Measurements from ENCODE around the gene PNKD.

DNA sequence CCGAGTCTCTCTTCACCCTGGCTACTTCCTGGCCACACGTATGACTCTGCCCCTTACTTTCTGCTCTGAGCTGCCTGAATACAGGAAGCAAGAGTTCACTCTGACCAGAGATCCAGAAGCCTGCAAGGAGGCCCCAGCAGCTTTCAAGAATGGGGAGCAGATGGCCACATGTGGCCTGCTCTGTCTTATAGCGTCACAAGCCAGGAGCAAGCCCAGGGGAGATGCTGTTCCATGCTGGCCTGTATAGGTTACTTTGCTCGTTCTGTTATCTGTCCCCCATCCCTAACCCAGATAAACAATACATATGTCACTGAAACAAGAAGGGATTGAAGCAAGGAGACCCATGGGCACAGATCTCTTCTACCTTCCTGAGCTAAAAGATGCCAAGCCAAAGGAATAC, 4.3 kb downstream of the PNKD start:
- TF ChIP-seq ZBTB33 (IDR thresholded peaks at IDR 0.05) (no peak), POLR2AphosphoS5 (IDR thresholded peaks at IDR 0.05; ENCODE audit: low read length) (no peak), CTCF (IDR thresholded peaks at IDR 0.05 in 2 of 3, conservative IDR thresholded peaks at IDR 0.05 in 1 of 3; ENCODE audit: control insufficient read depth in 2 of 3, extremely low read depth in 1 of 3, insufficient read depth in 1 of 3, low read depth in 3 of 3, low read length in 3 of 3) (no peak), RELB (IDR thresholded peaks at IDR 0.05; ENCODE audit: low read depth) (no peak), WRNIP1 (IDR thresholded peaks at IDR 0.05; ENCODE audit: borderline replicate concordance, low read depth, low read length) (no peak), PAX5 (IDR thresholded peaks at IDR 0.05; ENCODE audit: borderline replicate concordance, low read depth, low read length) (no peak)
